ENCODE measurements around the gene HPF1.
"Not testable (repeated sequence)": the region's sequence is repeated elsewhere in the genome, so short reads cannot be mapped to it uniquely, and the experiment has no call there.

Gene HPF1

GRCh38 chr4:169791527-169792156, 33.9 kb upstream of the HPF1 start:
- DNase-seq (ENCODE audit: low spot score), result peak; percentile 44
- H3K27ac ChIP-seq, result peak overlapping the region; percentile 62
- ChIA-PET POLR2A (ENCODE audit: low non-redundant PET) (no interaction called here), CTCF (interaction anchor here (0.6 to 0.7 kb wide), 2 partner anchors 32 to 99 kb away, joined by 3 to 4 read pairs; no protein-coding TSS in a partner anchor)
- peak; percentile 72 for TF ChIP-seq CTCF (conservative IDR thresholded peaks at IDR 0.05; ENCODE audit: low read depth)

GRCh38 chr4:169791062-169791461, 33.3 kb upstream of the HPF1 start:
- ChIA-PET CTCF (interaction anchor here (0.6 to 0.7 kb wide), 2 partner anchors 33 to 99 kb away, joined by 3 to 4 read pairs; no protein-coding TSS in a partner anchor), POLR2A (ENCODE audit: low non-redundant PET) (no interaction called here)
- no peak for TF ChIP-seq CTCF (conservative IDR thresholded peaks at IDR 0.05; ENCODE audit: low read depth)
- no peak overlapping the region for H3K27ac ChIP-seq
- DNase-seq (ENCODE audit: low spot score), result no peak

- no peak for DNase-seq (ENCODE audit: low spot score)
- H3K27ac ChIP-seq, result no peak overlapping the region
- ChIA-PET POLR2A (ENCODE audit: low non-redundant PET) (no interaction called here), CTCF (interaction anchor here (0.6 kb wide), 1 partner anchor 775 kb away, joined by 3 read pairs; no protein-coding TSS in a partner anchor)
- TF ChIP-seq CTCF (conservative IDR thresholded peaks at IDR 0.05; ENCODE audit: low read depth), result peak; percentile 30
These were observed 17.0 kb upstream of the HPF1 start for GRCh38 chr4:169774466-169775445.

GRCh38 chr4:169773889-169774288, 16.1 kb upstream of the HPF1 start:
- POLR2A ChIA-PET (ENCODE audit: low non-redundant PET), result no interaction called here
- DNase-seq (ENCODE audit: low spot score), result no peak
- no peak for TF ChIP-seq CTCF (conservative IDR thresholded peaks at IDR 0.05; ENCODE audit: low read depth)
- no peak overlapping the region for H3K27ac ChIP-seq
- CTCF ChIA-PET, result no interaction called here

GRCh38 chr4:169771556-169772080, 13.9 kb upstream of the HPF1 start:
- CTCF ChIA-PET, result not testable (repeated sequence)

GRCh38 chr4:169770416-169770815, 12.7 kb upstream of the HPF1 start:
- CTCF ChIA-PET, result no interaction called here
- H3K27ac ChIP-seq, result no peak overlapping the region
- no peak for DNase-seq (ENCODE audit: low spot score)
- POLR2A ChIA-PET (ENCODE audit: low non-redundant PET), result no interaction called here
- no peak for TF ChIP-seq CTCF (conservative IDR thresholded peaks at IDR 0.05; ENCODE audit: low read depth)

More at GRCh38 chr4:169771556-169772080, 13.9 kb upstream of the HPF1 start:
- H3K27ac ChIP-seq; DNase-seq (ENCODE audit: low spot score): not testable (repeated sequence)
- POLR2A ChIA-PET (ENCODE audit: low non-redundant PET), result interaction anchor here (0.5 kb wide), 1 partner anchor 19 kb away, joined by 3 read pairs; no protein-coding TSS in a partner anchor
